GM12891 (cell line): ENCODE results near the gene CD46.

Experiments used
- PAX5 ChIP-seq: IDR thresholded peaks from 2 replicates; pipeline ENCODE4 v1.6.1; 2011; ENCODE audit warnings: low read length, moderate library complexity, mild to moderate bottlenecking; ENCODE audit not compliant: insufficient read depth, severe bottlenecking
- POLR2A ChIP-seq: IDR thresholded peaks from 2 replicates; pipeline ENCODE4 v1.6.1; 2011; ENCODE audit warnings: low read depth, low read length, control low read depth
- POLR2AphosphoS5 ChIP-seq: IDR thresholded peaks from 2 replicates; pipeline ENCODE4 v1.6.1; 2011; ENCODE audit warnings: low read depth, low read length, control low read depth
- POU2F2 ChIP-seq: IDR thresholded peaks from 2 replicates; pipeline ENCODE4 v1.6.1; 2011; ENCODE audit warnings: low read depth, mild to moderate bottlenecking, control low read depth, low read length, moderate library complexity
- SPI1 ChIP-seq: IDR thresholded peaks from 2 replicates; pipeline ENCODE4 v1.6.1; 2011; ENCODE audit warnings: low read depth, low read length, control low read depth
- TAF1 ChIP-seq: IDR thresholded peaks from 2 replicates; pipeline ENCODE4 v1.6.1; 2011; ENCODE audit warnings: low read depth, low read length, control low read depth

- TF ChIP-seq POLR2A: no peak
- no peak for TF ChIP-seq PAX5
- no peak for TF ChIP-seq SPI1
- no peak for TF ChIP-seq POLR2AphosphoS5
- no peak for TF ChIP-seq POU2F2
- no peak for TF ChIP-seq TAF1
Measured at GRCh38 chr1:207779008-207779407, 27.2 kb downstream of the CD46 start.
